ENCODE measurements around the gene TMEM121B.

TMEM121B gene

GRCh38 chr22:17109976-17110375 lies 11.2 kb downstream of the TMEM121B start:
- DNase-seq: no peak

- no peak for DNase-seq
Measured at GRCh38 chr22:17109113-17109865, 11.9 kb downstream of the TMEM121B start.

GRCh38 chr22:17108256-17109112 lies 12.7 kb downstream of the TMEM121B start:
- DNase-seq: no peak

GRCh38 chr22:17107547-17107810 lies 13.7 kb downstream of the TMEM121B start:
- DNase-seq: no peak

GRCh38 chr22:17106785-17107546 lies 14.2 kb downstream of the TMEM121B start:
- DNase-seq: peak; percentile 92

GRCh38 chr22:17106161-17106784 lies 14.9 kb downstream of the TMEM121B start:
- no peak for DNase-seq

- no peak for DNase-seq
Measured at GRCh38 chr22:17105143-17106129, 15.7 kb downstream of the TMEM121B start.

GRCh38 chr22:17104336-17104935 lies 16.7 kb downstream of the TMEM121B start:
- DNase-seq: no peak

GRCh38 chr22:17103351-17103750 lies 17.8 kb downstream of the TMEM121B start:
- no peak for DNase-seq

- no peak for DNase-seq
Measured at GRCh38 chr22:17102297-17102667, 18.9 kb downstream of the TMEM121B start.

GRCh38 chr22:17101475-17102296 lies 19.5 kb downstream of the TMEM121B start:
- no peak for DNase-seq

- no peak for DNase-seq
Measured at GRCh38 chr22:17100621-17101020, 20.5 kb downstream of the TMEM121B start.

- peak; percentile 97 for DNase-seq
Measured at GRCh38 chr22:17098379-17098819, 22.8 kb downstream of the TMEM121B start.

- no peak for DNase-seq
Measured at GRCh38 chr22:17097701-17098100, 23.5 kb downstream of the TMEM121B start.

- no peak for DNase-seq
Measured at GRCh38 chr22:17097062-17097461, 24.1 kb downstream of the TMEM121B start.

GRCh38 chr22:17096071-17096470 lies 25.1 kb downstream of the TMEM121B start:
- DNase-seq: no peak

- DNase-seq: no peak
Measured at GRCh38 chr22:17095538-17095937, 25.6 kb downstream of the TMEM121B start.

GRCh38 chr22:17093081-17093480 lies 28.1 kb downstream of the TMEM121B start:
- DNase-seq: no peak

GRCh38 chr22:17091851-17092250 lies 29.3 kb downstream of the TMEM121B start:
- DNase-seq: no peak

GRCh38 chr22:17090550-17090949 lies 30.6 kb downstream of the TMEM121B start:
- no peak for DNase-seq

Data from SIG-M5 (cell line).